Measurements from ENCODE around the gene PSMD6. TPM values are rescaled to one million over a fixed set of nuclear protein-coding genes. Genes with fewer than 3 reads are reported as not detected.

PSMD6 gene
- total and polyA plus RNA-seq, 7 donors = 49.2 to 71.7 (median 61.9) TPM

GRCh38 chr3:64064804-64065203 is 41.5 kb upstream of the PSMD6 start:
- WGBS, 2 donors = 92 to 96% methylated on average over 2 of the region's 2 CpGs
- Histone ChIP-seq H3K27ac (no peak overlapping the region), H3K9me3 (no peaks in the 10 kb centered on the region), H3K36me3 (no peaks in the 10 kb centered on the region), H3K27me3 (no peaks in the 10 kb centered on the region), H3K4me1 (no peaks in the 10 kb centered on the region), H3K4me3 (no peak overlapping the region)
- intact Hi-C loops (cut with DNase I) = no loop called here
- DNase-seq = no peak
- TF ChIP-seq EP300 (IDR thresholded peaks at IDR 0.05) = no peak
- no peak for TF ChIP-seq POLR2AphosphoS5 (IDR thresholded peaks at IDR 0.05)
- TF ChIP-seq POLR2A (IDR thresholded peaks at IDR 0.05) = no peak
- no peak for TF ChIP-seq CTCF (IDR thresholded peaks at IDR 0.05)

- no peaks in the 10 kb centered on the region for H3K9me3 ChIP-seq
- H3K27me3 ChIP-seq = no peaks in the 10 kb centered on the region
- WGBS, 2 donors = 76 to 86% methylated on average over 2 of the region's 2 CpGs
- intact Hi-C loops (cut with DNase I) = no loop called here
- H3K4me3 ChIP-seq = no peak overlapping the region
- no peak for TF ChIP-seq EP300 (IDR thresholded peaks at IDR 0.05)
- TF ChIP-seq POLR2A (IDR thresholded peaks at IDR 0.05) = no peak
- TF ChIP-seq POLR2AphosphoS5 (IDR thresholded peaks at IDR 0.05) = no peak
- no peak for TF ChIP-seq CTCF (IDR thresholded peaks at IDR 0.05)
- no peaks in the 10 kb centered on the region for H3K4me1 ChIP-seq
- H3K27ac ChIP-seq = no peak overlapping the region
- no peaks in the 10 kb centered on the region for H3K36me3 ChIP-seq
- no peak for DNase-seq
Observed at GRCh38 chr3:64063983-64064438, 40.7 kb upstream of the PSMD6 start.

DNA sequence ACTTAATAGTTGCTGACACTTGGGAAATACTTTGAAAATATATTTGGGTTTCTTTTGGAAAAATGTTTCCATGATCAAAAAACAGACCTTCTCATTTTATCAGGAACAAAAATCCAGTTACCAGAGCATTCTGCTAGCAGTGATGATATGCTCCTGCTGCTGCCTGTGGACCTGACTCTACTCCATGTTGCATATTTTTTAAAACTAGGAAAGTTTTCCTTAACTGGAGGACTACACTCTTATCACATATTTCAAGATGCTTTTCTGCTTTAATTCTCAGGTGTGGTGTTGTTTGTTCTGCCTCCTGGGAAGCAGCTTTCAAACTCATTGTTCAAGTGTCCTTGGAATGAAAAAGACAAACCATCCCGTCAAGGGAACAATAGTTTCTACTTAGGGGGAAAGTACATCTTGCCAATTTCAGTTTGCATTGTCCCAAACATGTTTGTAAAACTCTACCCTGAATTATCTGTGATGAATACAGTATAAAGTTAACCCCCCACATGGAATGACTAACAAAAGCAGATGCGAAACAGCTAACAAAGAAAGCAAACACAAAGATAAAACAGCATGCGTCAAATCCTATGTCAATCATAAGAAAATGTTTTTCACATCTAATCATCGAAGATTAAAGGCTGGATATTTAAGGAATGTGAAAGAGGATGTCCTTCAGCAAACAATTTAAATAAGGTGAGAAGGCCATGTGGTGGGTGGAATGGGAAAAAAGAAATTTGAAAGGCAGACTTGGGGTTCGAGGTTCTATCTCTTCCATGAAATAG is 40.1 kb upstream of the PSMD6 start:
- 64 to 81% methylated on average over 5 of the region's 5 CpGs for WGBS, 2 donors
- no peak overlapping the region for H3K27ac ChIP-seq
- no peak for TF ChIP-seq EP300 (IDR thresholded peaks at IDR 0.05)
- no peak for TF ChIP-seq POLR2A (IDR thresholded peaks at IDR 0.05)
- TF ChIP-seq CTCF (IDR thresholded peaks at IDR 0.05) = no peak
- no peak for TF ChIP-seq POLR2AphosphoS5 (IDR thresholded peaks at IDR 0.05)
- intact Hi-C loops (cut with DNase I) = no loop called here
- no peaks in the 10 kb centered on the region for H3K36me3 ChIP-seq
- H3K4me1 ChIP-seq = peaks cover 0 to 6% (median 3%) of the 10 kb centered on the region in 4 donors
- no peaks in the 10 kb centered on the region for H3K9me3 ChIP-seq
- no peak overlapping the region for H3K4me3 ChIP-seq
- no peak for DNase-seq
- H3K27me3 ChIP-seq = no peaks in the 10 kb centered on the region

DNA sequence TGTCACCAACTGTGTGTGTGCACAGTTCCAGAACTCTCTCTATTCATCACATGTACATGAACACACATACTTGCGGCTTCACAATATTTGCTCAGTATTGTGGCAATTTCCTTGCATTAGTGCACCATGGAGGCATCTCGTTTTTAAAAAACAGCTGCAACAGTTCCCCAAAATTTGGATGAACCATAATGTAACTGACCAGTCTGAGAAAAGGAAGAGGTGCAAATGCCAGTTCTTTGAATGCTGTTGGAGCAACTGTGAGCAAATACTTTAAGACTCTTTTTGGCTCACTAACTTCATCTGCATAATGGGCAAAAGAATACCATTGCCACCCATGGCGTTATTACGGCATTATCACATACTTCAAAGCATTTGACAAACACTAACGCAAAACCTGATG is 38.3 kb upstream of the PSMD6 start:
- Histone ChIP-seq H3K4me3 (no peak overlapping the region), H3K4me1 (peaks cover 0 to 7% (median 3%) of the 10 kb centered on the region in 4 donors), H3K27me3 (no peaks in the 10 kb centered on the region), H3K9me3 (no peaks in the 10 kb centered on the region), H3K36me3 (no peaks in the 10 kb centered on the region), H3K27ac (no peak overlapping the region)
- TF ChIP-seq CTCF (IDR thresholded peaks at IDR 0.05) = no peak
- no peak for TF ChIP-seq POLR2AphosphoS5 (IDR thresholded peaks at IDR 0.05)
- WGBS, 2 donors = 90 to 91% methylated on average over 5 of the region's 5 CpGs
- intact Hi-C loops (cut with DNase I) = no loop called here
- no peak for DNase-seq
